Peyer's patch (tissue), 4 donors: Measurements from ENCODE around the gene PAN3.

Source experiments
- CTCF ChIP-seq, 6 experiments: fragments of 450-650 bp in 4 of 6; fragments of 200-600 bp in 2 of 6; sonication (generic) in 1 of 6; IDR thresholded peaks; one replicate each; pipeline ENCODE4 v1.5.1; 2017 to 2019; ENCODE audit warnings: antibody characterized with exemption in 6 of 6, mild to moderate bottlenecking in 3 of 6, moderate library complexity in 1 of 6
- POLR2A ChIP-seq, 2 donors: fragments of 450-650 bp; IDR thresholded peaks; one replicate each; pipeline ENCODE4 v1.5.1; 2017; ENCODE audit warnings: antibody characterized with exemption in 2 of 2, mild to moderate bottlenecking in 2 of 2, moderate library complexity in 2 of 2

GRCh38 chr13:28199089-28199488 lies 60.7 kb downstream of the PAN3 start:
- TF ChIP-seq CTCF (IDR thresholded peaks at IDR 0.05) (peak in 1 of 6 experiments; percentile 5), POLR2A (IDR thresholded peaks at IDR 0.05) (no peak)
